ENCODE results near the gene PTPRK. TPM values are rescaled to one million over a fixed set of nuclear protein-coding genes. Genes with fewer than 3 reads are reported as not detected.

Gene PTPRK
- total RNA-seq, 1 experiment from 2014 or later: 89.3 TPM

DNA sequence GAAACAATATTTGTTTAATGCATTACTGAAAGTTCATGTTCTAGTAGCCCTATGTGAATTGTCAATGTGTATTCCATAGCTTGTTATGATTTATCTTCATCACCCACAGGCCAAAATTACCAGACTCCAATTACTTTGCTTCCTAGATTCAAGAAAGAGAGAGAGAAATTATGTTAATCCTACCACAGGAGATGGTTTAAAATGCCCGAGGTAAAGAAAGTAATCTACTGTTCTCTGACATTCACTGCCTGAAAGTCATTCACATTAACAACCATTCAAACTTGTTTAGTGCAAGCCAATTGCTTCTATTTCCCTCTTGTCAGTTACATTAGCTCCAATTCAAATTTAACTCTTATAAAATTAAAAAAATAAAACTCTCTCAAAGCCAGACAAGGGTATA lies 359.1 kb downstream of the PTPRK start:
- Histone ChIP-seq H3K27me3 (ENCODE audit: insufficient read depth, low read depth) (no peaks in the 10 kb centered on the region), H3F3A (ENCODE audit: insufficient read depth, low read depth) (peaks cover 4% of the 10 kb centered on the region; the same call in 1 of the 2 replicates), H3K4me3 (no peak overlapping the region), H4K20me1 (ENCODE audit: insufficient read depth) (no peaks in the 10 kb centered on the region), H3K36me3 (ENCODE audit: low read depth) (no peaks in the 10 kb centered on the region; the same call in 1 of the 2 replicates), H3K9me2 (ENCODE audit: insufficient read depth) (no peaks in the 10 kb centered on the region; the same call in 1 of the 2 replicates), H3K9me3 (ENCODE audit: insufficient read depth, low read depth) (no peaks in the 10 kb centered on the region), H3K27ac (no peak overlapping the region), H3K4me2 (no peak overlapping the region), H2AFZ (no peak overlapping the region), H3K4me1 (replicated peaks; ENCODE audit: insufficient read depth) (no peaks in the 10 kb centered on the region), H3K79me2 (ENCODE audit: low read depth) (no peaks in the 10 kb centered on the region)
- POLR2A ChIA-PET (ENCODE audit: unreplicated experiment): no interaction called here
- CTCF ChIA-PET: no interaction called here
- no TSS peak for BruUV-seq (replicated peaks)
- TF ChIP-seq EZH2 (IDR thresholded peaks at IDR 0.05; ENCODE audit: low read depth): no peak
- TF ChIP-seq, protein P1, sequence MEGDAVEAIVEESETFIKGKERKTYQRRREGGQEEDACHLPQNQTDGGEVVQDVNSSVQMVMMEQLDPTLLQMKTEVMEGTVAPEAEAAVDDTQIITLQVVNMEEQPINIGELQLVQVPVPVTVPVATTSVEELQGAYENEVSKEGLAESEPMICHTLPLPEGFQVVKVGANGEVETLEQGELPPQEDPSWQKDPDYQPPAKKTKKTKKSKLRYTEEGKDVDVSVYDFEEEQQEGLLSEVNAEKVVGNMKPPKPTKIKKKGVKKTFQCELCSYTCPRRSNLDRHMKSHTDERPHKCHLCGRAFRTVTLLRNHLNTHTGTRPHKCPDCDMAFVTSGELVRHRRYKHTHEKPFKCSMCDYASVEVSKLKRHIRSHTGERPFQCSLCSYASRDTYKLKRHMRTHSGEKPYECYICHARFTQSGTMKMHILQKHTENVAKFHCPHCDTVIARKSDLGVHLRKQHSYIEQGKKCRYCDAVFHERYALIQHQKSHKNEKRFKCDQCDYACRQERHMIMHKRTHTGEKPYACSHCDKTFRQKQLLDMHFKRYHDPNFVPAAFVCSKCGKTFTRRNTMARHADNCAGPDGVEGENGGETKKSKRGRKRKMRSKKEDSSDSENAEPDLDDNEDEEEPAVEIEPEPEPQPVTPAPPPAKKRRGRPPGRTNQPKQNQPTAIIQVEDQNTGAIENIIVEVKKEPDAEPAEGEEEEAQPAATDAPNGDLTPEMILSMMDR (conservative IDR thresholded peaks at IDR 0.05): no peak
- DNase-seq: no peak
- intact Hi-C loops (cut with micrococcal nuclease; ENCODE audit: unreplicated experiment): no loop called here

DNA sequence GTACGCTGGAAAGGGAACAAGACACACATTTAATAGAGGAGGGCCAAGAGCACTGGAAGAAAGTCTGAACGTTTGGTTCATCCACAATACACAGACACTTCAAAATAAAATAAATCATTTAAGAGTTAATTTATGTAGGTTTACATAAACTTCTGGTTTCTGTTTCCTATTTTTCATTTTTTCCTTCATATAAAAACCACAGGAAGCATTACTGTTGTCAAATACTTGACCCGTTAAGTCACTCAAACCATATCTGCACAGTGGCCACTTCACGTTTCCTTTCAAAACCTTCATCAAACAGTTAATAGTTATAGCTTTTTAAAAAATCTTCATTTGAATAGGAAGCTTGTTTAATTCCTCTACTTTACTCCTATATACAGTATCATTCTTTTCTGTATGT lies 361.9 kb downstream of the PTPRK start:
- H3K36me3 ChIP-seq (ENCODE audit: low read depth): no peaks in the 10 kb centered on the region; the same call in 1 of the 2 replicates
- H3F3A ChIP-seq (ENCODE audit: insufficient read depth, low read depth): no peaks in the 10 kb centered on the region
- H3K27ac ChIP-seq: no peak overlapping the region
- H3K4me2 ChIP-seq: no peak overlapping the region
- no peaks in the 10 kb centered on the region for H3K27me3 ChIP-seq (ENCODE audit: insufficient read depth, low read depth)
- no peaks in the 10 kb centered on the region for H3K4me1 ChIP-seq (replicated peaks; ENCODE audit: insufficient read depth)
- H2AFZ ChIP-seq: no peak overlapping the region
- ChIA-PET CTCF (no interaction called here), POLR2A (ENCODE audit: unreplicated experiment) (no interaction called here)
- no peaks in the 10 kb centered on the region; the same call in 1 of the 2 replicates for H3K9me2 ChIP-seq (ENCODE audit: insufficient read depth)
- H3K79me2 ChIP-seq (ENCODE audit: low read depth): no peaks in the 10 kb centered on the region
- H4K20me1 ChIP-seq (ENCODE audit: insufficient read depth): no peaks in the 10 kb centered on the region
- H3K9me3 ChIP-seq (ENCODE audit: insufficient read depth, low read depth): no peaks in the 10 kb centered on the region
- no peak overlapping the region for H3K4me3 ChIP-seq
- no TSS peak for BruUV-seq (replicated peaks)
- TF ChIP-seq, protein P1 (conservative IDR thresholded peaks at IDR 0.05): no peak
- no peak for TF ChIP-seq EZH2 (IDR thresholded peaks at IDR 0.05; ENCODE audit: low read depth)
- intact Hi-C loops (cut with micrococcal nuclease; ENCODE audit: unreplicated experiment): no loop called here
- no peak for DNase-seq

GRCh38 chr6:128156321-128157111 lies 363.9 kb downstream of the PTPRK start:
- POLR2A ChIA-PET (ENCODE audit: unreplicated experiment): no interaction called here
- no peaks in the 10 kb centered on the region for H3K4me1 ChIP-seq (replicated peaks; ENCODE audit: insufficient read depth)
- H3K27ac ChIP-seq: no peak overlapping the region
- H3K9me3 ChIP-seq (ENCODE audit: insufficient read depth, low read depth): no peaks in the 10 kb centered on the region
- no peaks in the 10 kb centered on the region for H3K27me3 ChIP-seq (ENCODE audit: insufficient read depth, low read depth)
- no peak overlapping the region for H3K4me2 ChIP-seq
- intact Hi-C loops (cut with micrococcal nuclease; ENCODE audit: unreplicated experiment): no loop called here
- H3K4me3 ChIP-seq: no peak overlapping the region
- H3K79me2 ChIP-seq (ENCODE audit: low read depth): no peaks in the 10 kb centered on the region
- no peaks in the 10 kb centered on the region for H3F3A ChIP-seq (ENCODE audit: insufficient read depth, low read depth)
- no peak for DNase-seq
- no peaks in the 10 kb centered on the region for H3K9me2 ChIP-seq (ENCODE audit: insufficient read depth)
- CTCF ChIA-PET: no interaction called here
- no peaks in the 10 kb centered on the region; the same call in 1 of the 2 replicates for H3K36me3 ChIP-seq (ENCODE audit: low read depth)
- H2AFZ ChIP-seq: no peak overlapping the region
- no peak for TF ChIP-seq EZH2 (IDR thresholded peaks at IDR 0.05; ENCODE audit: low read depth)
- TF ChIP-seq, protein P1 (conservative IDR thresholded peaks at IDR 0.05): no peak
- no peaks in the 10 kb centered on the region for H4K20me1 ChIP-seq (ENCODE audit: insufficient read depth)
- BruUV-seq (replicated peaks): no TSS peak
